Astrocyte (in vitro differentiated cells and primary cell): ENCODE data around the gene FETUB.

Source experiments
- CTCF ChIP-seq: IDR thresholded peaks from 2 replicates; pipeline ENCODE4 v1.5.1; 2011; ENCODE audit warnings: low read depth, mild to moderate bottlenecking, inconsistent platforms, low read length, moderate library complexity; ENCODE audit not compliant: insufficient read depth
- EZH2 ChIP-seq: IDR thresholded peaks from 2 replicates; pipeline ENCODE4 v1.6.1; 2012; ENCODE audit warnings: mild to moderate bottlenecking, low read length, inconsistent platforms; ENCODE audit not compliant: insufficient read depth

GRCh38 chr3:186663361-186664118 is 23.3 kb downstream of the FETUB start:
- TF ChIP-seq CTCF, result no peak
- no peak for TF ChIP-seq EZH2
